Activated CD4-positive, alpha-beta T cell treated with anti-CD3 and anti-CD28 coated beads, Interleukin-2, amount 50 U/mL, for 4 hours (primary cell): ENCODE data around the gene TAF11L2.
"Not testable (repeated sequence)": the region's sequence is repeated elsewhere in the genome, so short reads cannot be mapped to it uniquely, and the experiment has no call there.

Source experiments
- DNase-seq, 2 experiments: peaks; one replicate each; pipeline ENCODE4 v3.0.0-alpha.2; 2020

The TAF11L2 gene

GRCh38 chr5:17497931-17498330, at the start of gene TAF11L2:
Gene TAF11L2 (plus strand): TSS chr5:17498231.
- not testable (repeated sequence) for DNase-seq

- DNase-seq = no peak
Observed at GRCh38 chr5:17448877-17449276, 49.2 kb upstream of the TAF11L2 start.

DNA sequence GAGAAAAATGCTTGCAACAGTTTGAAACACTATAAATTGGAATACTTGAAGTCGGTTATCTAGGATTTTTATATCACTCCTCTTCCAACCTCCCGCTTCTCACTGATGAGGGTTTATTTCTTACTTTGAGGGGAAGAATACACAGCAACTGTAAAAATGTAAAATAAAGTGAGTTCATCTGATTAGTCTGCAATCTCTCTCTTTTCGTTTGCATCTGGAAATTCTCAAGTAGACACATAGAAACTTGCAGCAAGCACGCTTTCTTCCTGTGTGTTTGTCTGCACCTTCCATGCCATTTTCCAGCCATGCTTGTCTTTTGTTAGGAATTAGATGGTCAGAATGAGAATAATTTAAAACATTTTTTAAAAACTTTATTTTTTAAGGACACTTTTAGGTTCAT, 45.1 kb upstream of the TAF11L2 start:
- no peak for DNase-seq

- DNase-seq = no peak
Observed at GRCh38 chr5:17455942-17456341, 42.1 kb upstream of the TAF11L2 start.

DNA sequence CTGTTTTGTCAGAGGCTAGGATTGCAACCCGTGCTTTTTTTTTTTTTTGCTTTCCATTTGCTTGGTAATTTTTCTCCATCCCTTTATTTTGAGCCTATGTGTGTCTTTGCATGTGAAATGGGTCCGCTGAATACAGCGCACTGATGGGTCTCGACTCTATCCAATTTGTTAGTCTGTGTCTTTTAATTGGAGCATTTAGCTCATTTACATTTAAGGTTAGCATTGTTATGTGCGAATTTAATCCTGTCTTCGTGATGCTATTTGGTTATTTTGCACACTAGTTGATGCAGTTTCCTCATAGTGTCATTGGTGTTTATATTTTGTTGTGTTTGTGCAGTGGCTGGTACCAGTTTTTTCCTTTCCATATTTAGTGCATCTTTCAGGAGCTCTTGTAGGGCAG, 36.2 kb upstream of the TAF11L2 start:
- DNase-seq = no peak

- no peak for DNase-seq
Observed at GRCh38 chr5:17463653-17464052, 34.4 kb upstream of the TAF11L2 start.

DNA sequence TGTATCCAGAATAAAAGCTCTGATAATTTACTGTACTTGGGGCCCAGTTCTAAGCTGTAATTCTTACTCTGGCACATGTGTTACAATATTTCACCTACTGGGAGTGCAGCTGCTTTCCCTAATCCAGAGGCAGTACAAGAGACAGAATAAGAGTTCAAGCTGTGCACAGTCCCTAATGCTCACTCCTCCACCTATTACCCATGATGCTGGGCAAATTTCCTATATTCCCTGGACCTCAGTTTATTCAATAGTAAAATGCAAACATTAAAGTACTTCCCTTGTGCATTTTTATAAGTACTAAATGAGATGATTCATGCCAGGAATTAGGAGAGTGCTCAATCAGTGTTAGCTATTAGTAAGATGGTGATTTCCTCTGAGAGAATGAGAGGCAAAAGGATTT, 28.0 kb upstream of the TAF11L2 start:
- DNase-seq = no peak

DNA sequence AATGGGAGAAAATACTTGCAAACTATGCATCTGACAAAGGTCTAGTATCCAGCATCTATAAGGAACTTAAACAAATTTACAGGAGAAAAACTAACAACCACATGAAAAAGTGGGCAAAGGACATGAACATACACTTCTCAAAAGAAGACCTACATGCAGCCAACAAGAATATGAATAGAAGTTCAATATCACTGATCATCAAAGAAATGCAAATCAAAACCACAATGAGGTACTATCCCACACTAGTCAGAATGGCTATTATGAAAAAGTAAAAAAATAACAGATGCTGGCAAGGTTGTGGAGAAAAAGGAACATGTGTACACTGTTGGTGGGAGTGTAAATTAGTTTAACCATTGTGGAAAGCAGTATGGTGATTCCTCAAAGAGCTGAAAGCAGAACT, 23.0 kb upstream of the TAF11L2 start:
- not testable (repeated sequence) for DNase-seq

DNA sequence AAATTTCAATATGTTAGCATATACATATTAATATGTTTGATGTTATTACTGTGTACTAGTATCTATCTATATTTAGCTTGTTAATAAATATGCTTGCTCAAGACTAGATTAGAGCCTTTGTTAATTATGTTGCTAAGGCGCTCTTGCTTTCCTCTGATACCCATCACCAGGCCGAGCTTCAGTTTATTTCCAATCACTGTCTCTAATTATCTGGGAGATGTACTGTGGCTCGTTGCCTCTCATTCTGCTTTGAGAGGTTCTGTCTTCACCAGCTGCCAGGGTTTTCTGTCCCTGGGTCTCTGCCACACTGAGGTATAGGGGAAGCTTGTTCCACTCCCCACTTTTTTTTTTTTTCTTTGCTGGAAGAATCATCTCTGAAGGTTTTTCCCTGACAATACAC, 21.0 kb upstream of the TAF11L2 start:
- no peak for DNase-seq

DNA sequence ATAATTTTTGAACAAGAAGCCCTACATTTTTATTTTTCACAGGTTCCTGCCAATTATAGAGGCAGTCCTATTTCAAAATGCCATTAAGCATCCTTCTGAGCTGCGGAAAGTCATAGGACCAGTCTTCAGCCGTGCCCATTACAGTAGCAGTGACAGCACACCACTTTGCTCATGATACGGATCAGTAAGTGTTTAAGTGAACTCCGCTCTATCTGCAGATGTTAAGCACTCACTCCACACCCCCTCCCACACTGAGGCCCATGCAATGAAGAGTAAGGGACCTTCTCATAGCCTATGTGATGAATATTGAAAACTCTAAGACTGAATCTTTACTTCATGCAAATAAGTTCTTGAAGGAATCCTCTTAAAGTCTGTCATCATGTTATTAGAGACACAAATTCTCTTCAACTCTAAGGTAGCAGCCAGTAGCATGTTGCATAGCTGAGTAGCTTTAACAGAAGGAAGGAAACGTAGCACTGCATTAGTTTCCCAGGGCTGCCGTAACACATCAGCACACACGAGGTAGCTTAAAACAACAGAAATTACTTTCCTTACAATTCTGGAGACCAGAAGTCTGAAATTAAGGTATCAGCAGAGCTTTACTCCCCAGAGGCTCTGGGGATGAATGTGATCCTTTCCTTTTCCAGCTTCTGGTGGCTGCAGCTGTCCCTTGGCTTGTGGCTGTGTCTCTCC, 20.3 kb upstream of the TAF11L2 start:
- DNase-seq = no peak

DNA sequence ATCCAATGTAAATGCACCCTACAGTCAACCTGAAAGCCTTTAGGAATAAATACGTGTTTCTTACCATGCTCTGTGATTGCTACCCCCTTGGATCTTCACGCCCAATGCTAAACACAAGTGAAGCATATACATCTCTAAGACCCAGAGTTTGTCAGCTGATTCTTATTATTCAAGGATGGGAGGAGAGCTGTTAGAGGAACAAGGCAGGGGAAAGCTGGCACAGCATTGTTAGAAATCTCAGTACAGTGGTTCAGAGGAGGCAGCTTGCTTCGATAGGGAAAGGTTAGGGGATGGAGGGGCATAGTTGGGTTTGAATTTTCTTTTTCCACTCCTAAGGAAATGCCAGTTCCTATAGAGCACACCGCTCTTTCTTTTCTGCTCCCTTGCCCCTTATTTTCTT, 16.7 kb upstream of the TAF11L2 start:
- DNase-seq = no peak

- no peak for DNase-seq
Observed at GRCh38 chr5:17482790-17483189, 15.2 kb upstream of the TAF11L2 start.

DNA sequence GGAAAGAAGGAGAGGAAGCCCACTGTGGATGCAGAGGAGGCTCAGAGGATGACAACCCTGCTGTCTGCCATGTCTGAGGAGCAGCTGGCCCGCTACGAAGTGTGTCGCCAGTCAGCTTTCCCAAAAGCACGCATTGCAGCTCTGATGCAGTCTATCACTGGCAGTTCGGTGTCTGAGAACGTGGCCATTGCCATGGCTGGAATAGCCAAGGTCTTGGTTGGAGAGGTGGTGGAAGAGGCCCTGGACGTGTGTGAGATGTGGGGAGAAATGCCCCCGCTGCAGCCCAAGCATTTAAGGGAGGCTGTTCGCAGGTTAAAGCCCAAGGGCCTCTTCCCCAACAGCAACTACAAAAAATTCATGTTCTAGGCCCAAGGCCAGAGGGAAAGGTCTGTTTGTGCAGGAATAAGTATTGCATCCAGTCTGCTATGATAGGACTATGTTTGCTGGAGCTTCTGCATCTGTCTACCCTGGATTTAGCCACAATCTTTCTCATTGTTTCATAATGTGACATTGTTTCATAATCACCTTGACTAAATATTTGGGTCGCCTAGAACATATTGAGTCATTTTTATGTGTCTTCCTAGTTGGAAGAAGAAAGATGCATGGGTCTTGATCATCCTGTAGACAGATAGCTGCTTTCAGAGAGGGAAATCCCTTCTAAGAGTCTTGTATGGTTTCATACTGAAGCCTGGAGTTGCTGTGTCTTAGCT, 11.4 kb upstream of the TAF11L2 start:
- DNase-seq = not testable (repeated sequence)

GRCh38 chr5:17487174-17487512, 10.9 kb upstream of the TAF11L2 start:
- no peak for DNase-seq

DNA sequence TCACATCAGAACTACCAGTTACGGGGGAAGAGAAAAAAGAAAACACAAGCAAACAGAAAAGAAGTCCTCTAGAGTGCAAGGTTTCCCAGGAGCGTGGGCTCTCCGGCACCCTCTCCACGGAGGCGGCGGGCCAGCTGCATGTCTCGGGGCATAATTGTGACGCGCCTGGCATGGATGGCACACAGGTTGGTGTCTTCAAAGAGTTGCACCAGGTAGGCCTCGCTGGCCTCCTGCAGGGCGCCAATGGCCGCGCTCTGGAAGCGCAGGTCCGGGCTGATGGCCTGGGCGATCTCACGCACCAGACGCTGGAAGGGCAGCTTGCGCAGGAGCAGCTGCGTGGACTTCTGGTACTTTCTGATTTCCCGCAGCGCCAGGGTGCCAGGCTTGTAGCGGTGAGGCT, 6.8 kb upstream of the TAF11L2 start:
- DNase-seq = not testable (repeated sequence)

DNA sequence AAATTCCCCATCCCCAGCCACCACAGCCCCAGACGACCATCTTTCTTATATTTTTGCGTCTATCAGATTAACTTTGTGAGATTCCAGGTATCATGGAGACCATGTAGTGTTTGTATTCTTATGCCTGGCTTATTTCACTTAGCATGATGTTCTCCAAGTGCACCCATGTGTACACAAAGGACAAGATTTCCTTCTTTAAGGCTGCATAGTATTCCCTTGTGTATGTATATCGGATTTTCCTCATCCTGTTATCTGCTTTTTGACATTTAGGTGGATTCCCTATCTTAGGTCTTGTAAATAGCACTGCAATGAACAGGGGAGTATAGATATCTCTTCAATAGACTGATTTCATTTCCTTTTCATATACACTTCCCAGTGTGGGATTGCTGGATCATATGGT, 5.3 kb upstream of the TAF11L2 start:
- no peak for DNase-seq

DNA sequence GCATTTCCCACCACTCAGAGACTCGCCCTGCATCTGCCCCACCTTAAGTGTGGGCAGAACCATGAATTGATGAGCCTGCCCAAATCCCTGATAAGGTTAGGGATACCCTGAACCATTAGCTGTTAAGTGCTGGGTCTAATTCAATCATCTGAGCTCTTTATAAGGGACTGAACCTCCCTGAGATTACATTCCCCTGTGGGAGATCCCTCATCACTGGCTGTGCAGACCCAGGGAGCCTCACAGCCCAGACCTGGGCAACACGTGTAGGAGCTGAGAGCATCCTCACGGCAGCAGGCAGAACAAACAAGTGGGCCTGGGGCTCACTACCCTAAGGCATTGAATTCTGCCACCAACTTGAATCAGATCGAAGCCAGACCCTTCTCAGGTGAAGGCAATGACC, 585 bp upstream of the TAF11L2 start:
- DNase-seq = no peak

DNA sequence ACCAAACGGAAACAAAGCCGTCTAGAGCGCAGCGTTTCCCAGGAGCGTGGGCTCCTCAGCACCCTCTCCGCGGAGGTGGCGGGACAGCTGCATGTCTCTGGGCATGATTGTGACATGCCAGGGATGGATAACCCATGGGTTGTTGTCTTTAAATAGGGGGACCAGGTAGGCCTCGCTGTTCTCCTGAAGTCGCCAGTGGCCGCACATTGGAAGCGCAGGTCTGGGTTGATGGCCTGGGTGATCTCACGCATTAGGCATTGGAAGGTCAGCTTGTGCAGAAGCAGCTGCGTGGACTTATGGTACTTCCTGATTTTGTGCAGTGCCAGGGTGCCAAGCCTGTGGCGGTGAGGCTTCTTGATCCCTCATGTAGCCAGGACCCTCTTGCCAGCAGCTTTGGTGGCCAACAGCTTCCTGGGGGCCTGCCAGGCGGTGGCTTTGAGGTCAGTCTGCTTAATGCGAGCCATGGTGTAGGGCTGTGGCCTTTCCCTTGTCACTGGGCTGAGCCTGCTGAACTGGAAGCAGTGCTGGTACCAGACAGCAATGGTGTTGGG, 13.8 kb downstream of the TAF11L2 start:
- DNase-seq = no peak

- DNase-seq = not testable (repeated sequence)
Observed at GRCh38 chr5:17517526-17517925, 19.5 kb downstream of the TAF11L2 start.

- not testable (repeated sequence) for DNase-seq
Observed at GRCh38 chr5:17518067-17518466, 20.0 kb downstream of the TAF11L2 start, which contains the start of gene TAF11L3. Gene TAF11L3 (plus strand): TSS chr5:17518367.

DNA sequence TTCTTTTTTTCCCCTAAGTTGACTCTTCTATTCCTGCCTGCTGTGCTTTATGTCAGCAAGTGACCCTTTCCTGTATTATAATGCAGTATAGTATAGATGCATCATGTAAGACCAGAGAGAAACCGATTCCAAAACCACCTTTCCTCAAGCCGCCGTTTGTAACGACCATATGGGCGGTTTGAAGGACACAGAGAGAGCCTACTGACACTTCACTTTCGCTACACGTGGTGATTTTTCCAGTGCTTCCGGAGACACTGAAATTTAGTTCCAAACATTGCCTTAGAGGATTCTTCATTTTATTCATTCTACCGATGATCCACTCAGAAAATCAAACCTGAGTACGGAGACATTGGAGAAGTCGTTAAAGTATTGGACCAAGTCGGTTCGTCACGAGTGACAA, 21.5 kb downstream of the TAF11L2 start:
- not testable (repeated sequence) for DNase-seq

DNA sequence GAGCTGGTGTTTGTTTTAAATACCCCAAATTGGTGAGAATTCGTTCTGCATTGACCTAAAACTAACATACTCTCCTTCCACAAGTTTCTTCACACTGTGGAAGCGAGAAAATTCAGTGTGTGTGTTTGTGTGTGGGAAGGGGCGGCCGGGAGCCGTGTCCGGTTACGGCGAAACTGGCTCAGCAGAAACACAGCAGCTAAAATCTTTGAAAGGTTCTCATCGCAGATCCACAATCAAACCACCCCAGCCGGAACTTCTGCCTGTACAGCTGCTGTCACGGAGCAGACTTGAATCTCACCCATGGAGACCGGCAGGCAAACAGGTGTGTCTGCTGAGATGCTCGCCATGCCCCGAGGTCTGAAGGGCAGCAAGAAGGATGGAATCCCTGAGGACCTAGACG, 23.5 kb downstream of the TAF11L2 start, which contains the start of gene TAF11L4:
Gene TAF11L4, plus strand, starts transcription at position 301 of the 400 bp plus-strand sequence.
- DNase-seq = not testable (repeated sequence)

- DNase-seq = not testable (repeated sequence)
Observed at GRCh38 chr5:17524935-17525334, 26.9 kb downstream of the TAF11L2 start, which contains the start of gene TAF11L5. Gene TAF11L5 (plus strand): TSS chr5:17525235.

- not testable (repeated sequence) for DNase-seq
Observed at GRCh38 chr5:17526504-17526903, 28.5 kb downstream of the TAF11L2 start.
